GM19463 (cell line): ENCODE measurements around the gene QRFP.

Experiments used
- ATAC-seq: cut with Tn5 transposase; IDR thresholded peaks from one replicate; pipeline ENCODE4 v1.9.1; 2021; ENCODE audit warnings: mild to moderate bottlenecking, moderate library complexity; ENCODE audit not compliant: unreplicated experiment

QRFP gene, protein sequence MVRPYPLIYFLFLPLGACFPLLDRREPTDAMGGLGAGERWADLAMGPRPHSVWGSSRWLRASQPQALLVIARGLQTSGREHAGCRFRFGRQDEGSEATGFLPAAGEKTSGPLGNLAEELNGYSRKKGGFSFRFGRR

DNA sequence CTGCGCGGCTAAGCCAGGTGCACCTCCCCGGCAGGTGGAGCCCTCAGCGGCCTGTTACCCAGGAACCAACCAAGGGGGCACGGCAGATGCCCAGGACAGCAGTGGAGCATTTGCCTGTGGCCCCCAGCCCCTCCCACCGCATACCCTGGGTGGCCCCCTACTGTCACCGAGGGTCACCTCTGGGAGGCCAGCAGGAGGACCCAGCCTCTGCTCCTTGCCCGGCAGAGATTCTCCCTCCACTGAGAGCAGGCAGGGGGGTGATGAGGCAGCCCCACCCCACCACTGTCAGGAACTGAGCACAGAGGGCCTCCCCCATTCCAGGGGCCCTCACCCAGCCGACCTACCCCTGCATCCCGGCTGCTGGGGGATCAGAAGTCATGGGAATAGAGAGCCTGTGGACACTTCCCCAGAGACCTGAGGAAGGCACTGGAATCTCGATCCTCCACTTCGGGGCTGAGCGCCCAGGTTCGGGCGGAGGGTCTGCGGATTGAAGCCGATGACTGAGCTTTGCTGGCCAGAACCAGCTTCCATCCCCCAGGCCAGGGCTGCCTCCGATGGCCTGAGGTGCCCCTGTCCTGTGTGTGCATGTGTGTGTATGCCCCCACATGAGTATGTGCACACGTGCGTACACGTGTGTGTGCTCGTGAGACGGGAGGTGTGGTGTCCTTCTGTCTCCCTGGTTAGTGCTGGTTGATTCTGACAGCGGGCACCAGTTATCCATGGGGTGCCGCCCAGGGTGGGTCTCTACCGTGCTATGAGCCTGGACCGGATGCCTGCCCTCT lies at the start of gene QRFP:
Gene QRFP (minus strand): TSS at position 580 of the 782 bp plus-strand sequence. CDS start 2,974 bp downstream, outside the sequence.
- ATAC-seq, result no peak

DNA sequence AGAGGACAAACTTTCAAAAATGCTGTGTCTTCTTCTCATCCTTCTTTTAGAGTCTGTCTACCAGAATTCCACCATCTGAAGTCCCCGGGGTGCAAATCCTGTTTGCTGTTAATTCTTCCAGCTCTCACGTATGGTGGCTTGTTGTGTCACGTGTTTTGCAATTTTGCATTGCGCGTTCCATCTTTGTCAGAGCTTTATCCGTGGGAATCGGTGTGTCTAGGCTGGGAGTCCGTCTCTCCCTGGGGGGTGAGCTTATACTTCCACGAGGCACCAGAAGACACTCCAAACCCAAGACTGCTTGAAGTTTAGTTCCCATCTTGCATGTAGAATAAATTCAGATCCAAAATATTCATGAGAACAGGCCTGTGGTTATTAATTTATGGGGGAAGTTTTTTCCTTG lies 48.6 kb upstream of the QRFP start:
- no peak for ATAC-seq

DNA sequence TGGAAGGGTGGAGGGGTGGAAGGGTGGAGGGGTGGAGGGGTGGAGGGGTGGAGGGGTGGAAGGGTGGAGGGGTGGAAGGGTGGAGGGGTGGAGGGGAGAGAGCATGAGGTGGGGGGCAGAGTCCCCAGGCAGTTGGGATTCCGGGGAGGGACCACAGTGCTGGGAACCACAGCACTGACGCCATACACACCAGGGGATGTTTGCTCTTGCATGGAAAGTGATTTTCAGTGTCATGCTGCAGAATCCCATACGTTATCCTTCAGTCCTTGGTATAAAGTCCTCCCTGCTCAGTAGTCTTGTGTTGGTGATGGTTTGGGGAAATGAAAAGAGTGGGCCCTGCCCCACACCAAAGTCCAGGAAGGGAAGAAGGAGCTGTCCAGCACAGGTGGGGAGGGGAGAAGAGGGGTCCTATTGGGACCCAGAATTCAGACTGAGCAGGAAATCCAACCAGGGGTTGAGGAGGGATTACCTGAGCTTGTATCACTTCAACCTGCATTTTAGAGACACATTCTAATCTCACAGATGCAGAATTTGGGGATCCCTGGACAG lies 48.0 kb upstream of the QRFP start:
- ATAC-seq, result no peak

DNA sequence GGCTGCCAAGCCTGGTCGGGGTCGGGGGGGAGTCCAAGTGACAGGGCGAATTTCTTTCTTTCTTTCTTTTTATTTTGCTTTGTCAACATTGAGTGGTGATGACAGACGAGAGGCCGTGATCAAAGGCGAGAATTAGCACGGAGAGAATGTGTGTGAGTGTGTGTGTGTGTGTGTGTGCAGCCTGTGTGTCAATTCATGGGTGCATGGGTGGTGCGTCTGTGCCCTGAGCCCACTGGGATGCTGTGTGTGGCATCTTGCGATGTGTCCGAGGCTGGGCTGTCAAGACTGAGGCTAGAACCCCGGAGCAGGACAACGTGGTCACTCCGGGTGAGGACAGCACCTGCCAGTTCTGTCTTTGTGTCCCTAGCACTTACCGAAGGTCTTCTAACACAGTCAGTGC lies 47.2 kb upstream of the QRFP start:
- no peak for ATAC-seq

- ATAC-seq, result no peak
Observed at GRCh38 chr9:130943221-130943620, 46.6 kb upstream of the QRFP start.

DNA sequence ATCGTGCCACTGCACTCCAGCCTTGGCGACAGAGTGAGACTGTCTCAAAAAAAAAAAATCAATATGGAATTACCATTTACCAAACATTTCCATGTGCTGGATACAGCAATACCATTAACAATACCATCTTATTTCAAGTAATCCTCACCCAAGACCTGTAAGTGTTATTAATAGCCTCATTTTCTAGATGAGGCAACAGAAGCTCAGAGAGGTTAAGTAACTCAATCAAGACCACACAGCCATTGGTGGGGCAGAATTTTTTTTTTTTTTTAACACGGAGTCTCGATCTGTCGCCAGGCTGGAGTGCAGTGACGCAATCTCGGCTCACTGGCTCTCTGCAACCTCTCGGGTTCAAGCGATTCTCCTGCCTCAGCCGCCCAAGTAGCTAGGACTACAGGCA lies 46.1 kb upstream of the QRFP start:
- no peak for ATAC-seq

GRCh38 chr9:130942084-130942483 lies 45.5 kb upstream of the QRFP start:
- ATAC-seq, result no peak

DNA sequence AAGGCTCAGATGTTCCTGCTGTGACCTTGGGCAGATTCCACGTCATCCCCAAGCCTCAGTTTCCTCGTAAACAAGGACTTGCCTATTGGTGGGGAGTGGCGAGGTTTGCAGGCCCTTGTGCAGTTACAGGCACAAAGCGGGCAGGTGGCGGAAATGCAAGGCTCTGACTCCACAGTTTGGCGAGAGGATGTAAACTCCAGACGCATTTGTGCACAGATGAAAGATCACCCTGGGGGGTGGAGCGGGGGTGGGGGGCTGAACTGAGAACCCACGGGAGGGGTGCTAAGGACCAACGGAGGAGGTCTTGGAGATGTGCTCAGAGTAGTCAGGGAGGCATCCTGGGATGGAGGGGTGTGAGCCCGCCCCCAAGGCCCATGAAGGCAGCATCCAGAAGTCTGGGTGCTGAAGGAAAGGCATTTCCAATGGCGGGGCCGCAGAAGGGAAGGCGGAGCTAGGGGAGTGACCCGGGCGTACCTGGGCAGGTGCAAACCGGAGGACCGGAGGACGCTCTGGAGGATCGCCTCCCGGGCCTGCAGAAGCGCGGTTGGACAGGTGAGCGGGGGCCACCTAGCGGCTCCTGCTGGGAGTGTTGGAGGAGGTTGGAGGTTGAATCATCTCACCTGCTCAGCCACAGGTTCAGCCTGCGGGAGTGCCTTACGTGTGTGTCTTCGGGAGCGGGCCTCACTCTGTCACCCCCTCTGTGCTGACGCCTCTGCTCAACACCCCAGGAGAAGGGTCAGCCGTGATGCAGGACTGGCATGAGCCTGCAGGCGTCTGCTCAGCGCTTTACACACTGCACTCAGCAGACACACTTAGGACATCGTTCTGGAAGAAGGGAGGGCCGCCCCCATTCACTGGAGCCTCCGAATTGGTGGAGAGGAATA lies 44.3 kb upstream of the QRFP start:
- no peak for ATAC-seq

- no peak for ATAC-seq
Observed at GRCh38 chr9:130940027-130940549, 43.5 kb upstream of the QRFP start.

GRCh38 chr9:130939405-130940026 lies 42.9 kb upstream of the QRFP start:
- no peak for ATAC-seq

DNA sequence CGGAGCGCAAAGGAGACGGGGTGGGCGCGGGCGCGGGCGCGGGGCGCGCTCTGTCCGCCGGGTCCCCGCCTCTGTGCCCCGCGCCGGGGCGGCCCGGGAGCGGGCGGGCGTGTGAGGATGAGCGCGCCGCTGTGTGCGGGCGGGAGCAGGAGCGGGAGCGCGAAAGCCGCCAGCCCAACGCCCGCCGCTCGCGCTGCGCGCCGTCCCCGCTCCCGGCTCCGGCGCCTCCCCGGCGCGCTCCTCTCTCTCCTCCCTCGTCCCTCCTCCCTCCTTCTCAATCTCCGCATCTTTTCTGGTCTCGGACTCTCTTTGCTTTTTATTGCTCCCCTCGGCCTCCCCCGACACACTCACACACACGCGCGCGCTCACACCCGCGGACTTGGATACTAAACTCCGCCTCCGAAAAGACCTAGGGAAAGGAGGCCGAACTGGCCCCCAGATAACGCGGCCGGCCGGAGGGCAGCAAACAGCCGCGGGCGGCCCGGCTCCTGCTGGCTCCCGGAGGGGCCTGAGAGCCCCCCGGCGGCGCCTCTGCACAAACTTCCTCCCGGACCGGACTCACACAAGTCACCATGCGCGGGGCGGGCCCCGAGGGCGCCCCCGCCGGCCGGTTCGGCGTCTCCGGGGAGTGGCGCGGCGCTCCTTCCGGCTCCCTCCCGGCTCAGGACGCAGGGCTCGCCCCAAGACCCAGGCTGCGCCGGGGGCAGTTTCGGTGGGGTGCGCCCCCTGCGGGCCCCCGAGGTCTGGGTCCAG lies 42.2 kb upstream of the QRFP start, which contains the start of gene FIBCD1:
Gene FIBCD1 (minus strand): TSS at position 596 of the 753 bp plus-strand sequence. CDS start 640 bp downstream, outside the sequence.
- ATAC-seq, result no peak

- no peak for ATAC-seq
Observed at GRCh38 chr9:130938184-130938651, 41.6 kb upstream of the QRFP start.

DNA sequence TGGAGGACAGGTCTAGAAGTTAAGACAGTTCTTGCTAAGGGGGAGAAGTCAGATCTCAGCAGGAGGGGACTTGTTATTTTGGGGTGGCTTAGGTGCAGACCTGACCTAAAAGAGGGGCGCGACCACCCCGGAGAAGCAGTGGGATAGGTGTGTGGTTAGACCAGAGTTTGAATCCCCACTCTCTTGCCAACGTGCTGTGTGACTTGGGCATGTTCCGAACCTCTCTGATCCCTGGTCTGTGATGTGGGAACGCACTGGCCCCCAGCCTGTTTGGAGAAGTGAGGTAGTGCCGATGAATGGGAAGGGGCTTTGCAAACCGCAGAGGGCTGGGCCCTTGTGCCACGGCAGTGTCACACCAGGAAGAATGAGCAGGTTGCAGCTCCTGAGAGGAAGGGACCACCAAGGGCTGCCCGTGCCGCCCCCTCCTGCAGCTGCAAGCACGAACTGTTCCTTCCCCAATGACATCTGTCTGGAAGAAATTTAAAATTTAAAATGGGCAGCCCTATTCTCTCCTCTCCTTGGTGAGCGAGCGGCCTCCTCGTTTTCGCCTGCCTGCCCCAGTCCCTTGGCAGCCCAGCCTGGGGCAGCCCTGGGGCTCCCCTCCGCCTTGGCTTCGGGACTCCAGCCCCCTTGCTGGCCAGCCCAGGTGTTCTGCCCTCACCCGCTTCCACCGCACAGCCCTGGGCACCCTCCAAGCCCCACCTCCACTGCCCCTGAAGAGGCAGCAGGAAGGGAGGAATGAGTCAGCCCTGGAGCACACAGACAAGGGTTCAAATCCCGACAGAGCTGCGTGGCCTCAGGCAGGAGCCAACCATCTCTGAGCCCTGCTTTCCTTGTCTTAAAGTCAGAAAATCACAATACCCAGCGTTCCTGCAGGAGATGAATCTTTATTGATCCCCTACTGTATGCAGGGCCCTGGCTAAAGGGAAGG lies 40.8 kb upstream of the QRFP start:
- ATAC-seq, result no peak

DNA sequence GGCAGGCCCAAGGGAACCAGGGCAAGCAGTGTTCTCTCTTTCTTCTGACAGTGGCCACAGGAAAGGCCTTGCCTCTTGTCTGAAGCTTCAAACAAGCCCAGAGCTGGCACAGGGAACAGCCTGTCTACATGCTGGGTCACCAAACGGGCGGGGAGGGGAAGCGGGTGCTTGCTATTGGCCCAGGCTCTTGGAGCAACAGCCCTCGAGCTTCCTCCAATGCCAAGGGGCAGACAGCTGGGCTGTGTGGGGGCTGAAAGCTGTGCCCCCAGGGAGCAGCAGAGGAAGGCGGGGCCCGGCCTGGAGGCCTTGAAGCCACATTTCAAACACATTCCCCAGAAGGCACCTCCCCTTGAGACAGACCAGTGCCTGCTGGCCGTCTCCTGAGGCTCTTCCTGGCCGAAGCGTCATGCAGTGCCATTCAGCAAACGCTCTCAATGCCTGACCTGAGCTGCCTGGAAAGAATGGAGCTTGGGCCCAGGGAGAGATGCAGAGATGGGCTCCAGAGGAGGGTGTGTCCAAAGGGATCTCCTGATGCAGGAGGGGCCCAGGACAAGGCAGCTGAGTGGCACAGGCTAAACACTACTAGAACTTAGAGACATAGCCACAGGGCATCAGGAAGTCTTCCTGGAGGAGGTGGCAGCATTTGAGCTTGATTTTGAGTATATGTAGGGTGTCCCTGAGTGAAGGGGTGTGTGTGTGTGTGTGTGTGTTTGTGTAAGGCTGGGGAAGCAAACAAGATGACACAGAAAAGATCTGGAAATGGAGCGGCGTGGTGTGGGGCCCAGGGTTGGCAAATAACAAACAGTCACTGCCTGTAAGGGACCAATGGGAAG lies 39.9 kb upstream of the QRFP start:
- ATAC-seq, result no peak

GRCh38 chr9:130935648-130936271 lies 39.1 kb upstream of the QRFP start:
- no peak for ATAC-seq

DNA sequence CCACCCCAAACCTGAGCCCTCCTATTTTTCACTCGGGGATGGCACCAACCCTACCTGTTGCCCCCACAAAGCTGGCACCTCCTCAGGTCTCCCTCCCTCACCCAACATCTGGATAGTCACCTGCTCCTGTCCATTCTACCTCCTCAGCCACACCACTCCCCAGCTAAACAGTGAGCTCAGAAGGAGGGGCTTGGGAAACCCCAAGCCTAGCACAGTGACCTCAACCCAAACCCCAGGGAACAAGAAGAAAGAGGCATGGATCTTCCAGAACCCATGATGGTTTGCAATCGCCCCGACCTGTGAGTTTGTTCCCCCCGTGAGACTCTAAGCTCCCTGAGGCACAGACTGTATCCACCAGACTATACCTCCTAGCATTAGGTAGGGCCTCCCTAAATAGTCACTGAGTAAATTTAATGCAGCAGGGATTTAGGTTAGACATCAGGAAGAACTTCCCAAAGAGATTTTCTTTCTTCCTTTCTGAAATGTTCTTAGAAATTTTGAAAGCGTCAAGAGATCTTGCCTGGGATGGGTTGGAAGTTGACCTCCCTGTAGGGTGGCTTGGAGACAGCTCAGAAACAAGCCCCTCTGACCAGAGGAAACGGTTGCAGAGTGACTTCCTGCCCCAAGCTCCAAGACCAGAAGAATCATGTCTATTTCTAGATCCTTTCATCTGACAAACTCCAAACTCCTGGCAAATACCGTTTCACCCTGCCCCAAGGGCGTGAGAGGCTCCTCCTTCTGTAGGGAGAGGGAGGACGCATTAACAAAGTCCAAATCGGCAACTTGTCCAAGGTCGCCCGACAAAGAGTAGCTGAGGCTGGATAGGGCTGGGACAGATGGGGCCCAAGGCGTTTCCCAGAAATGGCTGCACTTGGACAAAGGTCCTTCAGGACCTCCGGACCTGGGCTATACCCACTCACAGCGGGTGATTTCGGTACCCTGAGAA lies 38.4 kb upstream of the QRFP start:
- ATAC-seq, result no peak
